ENCODE measurements around the gene CREB5. TPM values are rescaled to one million over a fixed set of nuclear protein-coding genes. Genes with fewer than 3 reads are reported as not detected.

The CREB5 gene
- total and polyA plus RNA-seq, 2 experiments from 2014 or later = 2.4 to 4.4 TPM

GRCh38 chr7:28823582-28823981, 411.3 kb downstream of the CREB5 start:
- Histone ChIP-seq H3F3A (replicated peaks; ENCODE audit: low read depth) (no peaks in the 10 kb centered on the region), H3K9me2 (ENCODE audit: insufficient read depth) (peaks cover 6% of the 10 kb centered on the region; the same call in 1 of the 2 replicates), H2AFZ (no peak overlapping the region), H3K36me3 (ENCODE audit: insufficient read depth) (no peaks in the 10 kb centered on the region), H3K27me3 (ENCODE audit: insufficient read depth) (no peaks in the 10 kb centered on the region), H3K4me3 (no peak overlapping the region), H4K20me1 (replicated peaks; ENCODE audit: insufficient read depth) (no peaks in the 10 kb centered on the region), H3K4me2 (peak overlapping the region; percentile 59), H3K79me2 (replicated peaks; ENCODE audit: insufficient read depth) (no peaks in the 10 kb centered on the region), H3K4me1 (ENCODE audit: insufficient read depth) (peaks cover 34% of the 10 kb centered on the region), H3K27ac (ENCODE audit: low read depth) (no peak overlapping the region)
- Mint-ChIP-seq H3K9me3 (no peaks in the 10 kb centered on the region), H3K4me3 (no peak overlapping the region), H3K4me1 (peaks cover 37% of the 10 kb centered on the region), H3K27me3 (ENCODE audit: insufficient read depth, low read depth, poor library complexity) (peaks cover 7% of the 10 kb centered on the region), H3K27ac (no peak overlapping the region), H3K36me3 (ENCODE audit: low read depth) (no peaks in the 10 kb centered on the region)
- TF ChIP-seq STAT1 (IDR thresholded peaks at IDR 0.05; ENCODE audit: unreplicated experiment) (no peak), ZNF114 (CRISPR knock-in tag; IDR thresholded peaks at IDR 0.05) (no peak), EZH2 (IDR thresholded peaks at IDR 0.05; ENCODE audit: low read depth, unreplicated experiment) (no peak), EZH2phosphoT487 (IDR thresholded peaks at IDR 0.05; ENCODE audit: unreplicated experiment) (no peak), POLR2AphosphoS5 (IDR thresholded peaks at IDR 0.05; ENCODE audit: low read depth) (no peak), ZNF462 (CRISPR knock-in tag; IDR thresholded peaks at IDR 0.05) (no peak), ETS1 (IDR thresholded peaks at IDR 0.05) (no peak), NANOG (IDR thresholded peaks at IDR 0.05; ENCODE audit: borderline replicate concordance) (no peak), CREB1 (CRISPR knock-in tag; IDR thresholded peaks at IDR 0.05; ENCODE audit: low read depth) (no peak), REST (IDR thresholded peaks at IDR 0.05; ENCODE audit: unreplicated experiment) (no peak), CTCF (conservative IDR thresholded peaks at IDR 0.05; ENCODE audit: low read depth in 2 of 2) (no peak), ZNF331 (CRISPR knock-in tag; IDR thresholded peaks at IDR 0.05; ENCODE audit: low read depth) (no peak), JUNB (IDR thresholded peaks at IDR 0.05; ENCODE audit: unreplicated experiment) (no peak)
- no peak for DNase-seq (ENCODE audit: low spot score)
- ATAC-seq = peak; percentile 60; the same call in 2 of the 3 replicates
